Measurements from ENCODE around the gene TYRO3.

TYRO3 gene

GRCh38 chr15:41603941-41604911 is 45.2 kb downstream of the TYRO3 start:
- peak; percentile 19 to 25 for DNase-seq (ENCODE audit: low read depth in 2 of 2)

- no peak for DNase-seq (ENCODE audit: low read depth in 2 of 2)
Measured at GRCh38 chr15:41605566-41605965, 46.6 kb downstream of the TYRO3 start.

GRCh38 chr15:41606997-41607396 is 48.0 kb downstream of the TYRO3 start:
- DNase-seq (ENCODE audit: low read depth in 2 of 2), result no peak

GRCh38 chr15:41609123-41609522 is 50.1 kb downstream of the TYRO3 start:
- no peak for DNase-seq (ENCODE audit: low read depth in 2 of 2)

DNA sequence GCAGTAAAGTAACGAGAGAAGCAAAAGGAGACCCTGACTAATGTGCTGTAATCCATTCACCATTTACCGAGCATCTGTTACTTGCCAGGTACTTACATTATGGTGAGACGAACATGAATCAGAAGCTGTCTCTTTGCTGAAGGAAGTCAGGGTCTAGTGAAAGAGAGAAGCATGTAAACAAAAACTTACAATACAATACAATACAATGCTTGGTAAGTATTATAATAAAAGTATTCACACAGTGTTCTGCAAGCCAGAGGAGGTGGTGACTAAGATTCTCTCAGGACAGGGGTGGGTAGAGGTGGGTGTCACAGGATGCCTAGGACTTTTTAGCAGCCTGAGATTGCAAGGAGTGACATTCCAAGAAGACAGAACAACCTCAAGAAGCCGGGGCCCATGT is 51.0 kb downstream of the TYRO3 start:
- DNase-seq (ENCODE audit: low read depth in 2 of 2), result no peak

GRCh38 chr15:41620536-41621199 is 61.7 kb downstream of the TYRO3 start:
- no peak for DNase-seq (ENCODE audit: low read depth in 2 of 2)

- DNase-seq (ENCODE audit: low read depth in 2 of 2), result peak; percentile 73 to 78
Measured at GRCh38 chr15:41621200-41622193, 62.5 kb downstream of the TYRO3 start.

GRCh38 chr15:41622901-41623300 is 63.9 kb downstream of the TYRO3 start:
- DNase-seq (ENCODE audit: low read depth in 2 of 2), result no peak

- no peak for DNase-seq (ENCODE audit: low read depth in 2 of 2)
Measured at GRCh38 chr15:41627203-41627602, 68.2 kb downstream of the TYRO3 start.

DNA sequence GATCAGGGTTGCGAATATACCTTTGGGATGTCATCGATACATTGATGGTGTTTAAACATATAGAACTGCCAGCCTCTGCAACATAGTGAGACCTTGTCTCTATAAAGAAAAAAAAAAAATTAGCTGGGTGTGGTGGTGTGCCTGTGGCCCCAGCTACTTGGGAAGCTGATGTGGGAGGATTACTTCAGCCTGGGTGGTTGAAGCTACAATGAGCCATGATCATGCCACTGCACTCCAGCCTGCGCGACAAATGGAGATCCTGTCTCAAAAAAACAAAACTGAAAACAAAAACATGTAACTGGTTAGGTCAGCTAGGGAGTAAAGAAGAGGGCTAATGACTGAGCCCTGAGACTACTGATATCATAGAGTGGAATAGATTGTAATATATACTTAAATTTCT is 70.5 kb downstream of the TYRO3 start:
- no peak for DNase-seq (ENCODE audit: low read depth in 2 of 2)

GRCh38 chr15:41629883-41630282 is 70.9 kb downstream of the TYRO3 start:
- DNase-seq (ENCODE audit: low read depth in 2 of 2), result no peak

GRCh38 chr15:41630616-41631217 is 71.7 kb downstream of the TYRO3 start:
- no peak for DNase-seq (ENCODE audit: low read depth in 2 of 2)

GRCh38 chr15:41631880-41632470 is 73.0 kb downstream of the TYRO3 start:
- no peak for DNase-seq (ENCODE audit: low read depth in 2 of 2)
